HepG2 (cell line): ENCODE results near the gene NTN3. TPM values are rescaled to one million over a fixed set of nuclear protein-coding genes. Genes with fewer than 3 reads are reported as not detected.

ENCODE experiments used
- ATAC-seq: fragments of 200-7000 bp; cut with Tn5 transposase; 3 replicates; pipeline ENCODE4 v1.9.1; 2020; ENCODE audit warnings: mild to moderate bottlenecking, moderate library complexity
- BruUV-seq: library from RNA; stranded (reverse); fragments of 400-500 nt; replicated peaks from 2 replicates; lab custom pipeline; 2021; lab: Mats Ljungman, UMichigan
- CTCF ChIA-PET: fragments of 300-600 bp; formaldehyde crosslinking; extraction: SDS; loops from one replicate; lab custom pipeline; 2021; ENCODE audit warnings: low total read pairs, inconsistent platforms, low intra/inter-chr PET ratio; lab: Yijun Ruan, JAX
- POLR2A ChIA-PET: fragments of 350-600 bp; sonication (Branson Sonifier 250); formaldehyde crosslinking; loops from one replicate; lab custom pipeline; 2020; ENCODE audit warnings: antibody characterized with exemption, inconsistent platforms; lab: Yijun Ruan, JAX
- DNase-seq: peaks from one replicate; pipeline ENCODE4 v3.0.0-alpha.2; 2015; ENCODE audit warnings: low spot score
- FAIRE-seq: peaks from 3 replicates; lab custom pipeline; 2011; peaks lifted over from hg19 to GRCh38; lab: Jason Lieb, UNC
- H2AFZ ChIP-seq: one replicate; pipeline ENCODE4 v1.6.1; 2011; ENCODE audit warnings: low read length, inconsistent platforms
- H3K27ac ChIP-seq: fragments of 300-600 bp; 3 replicates; pipeline ENCODE4 v1.8.0; 2011; ENCODE audit warnings: mixed run types, mild to moderate bottlenecking, mixed read lengths, low read length, inconsistent platforms; ENCODE audit not compliant: insufficient read depth; ENCODE audit errors: extremely low read length
- H3K27me3 ChIP-seq, 2 experiments: fragments of 200-600 bp in 1 of 2; 2 replicates in 1 of 2; 3 replicates in 1 of 2; pipeline versions ENCODE4 v1.6.0 to v1.8.0; 2011; ENCODE audit warnings: low read length in 2 of 2, mild to moderate bottlenecking in 2 of 2, moderate library complexity in 2 of 2, inconsistent platforms in 1 of 2; ENCODE audit not compliant: insufficient read depth in 2 of 2, control insufficient read depth in 1 of 2
- H3K36me3 ChIP-seq, 2 experiments: fragments of 200-600 bp in 1 of 2; replicated peaks in 1 of 2; 2 replicates in 1 of 2; 3 replicates in 1 of 2; pipeline versions ENCODE4 v1.5.1 to v1.8.0; 2011; ENCODE audit warnings: low read length in 2 of 2, inconsistent platforms in 1 of 2; ENCODE audit not compliant: insufficient read depth in 2 of 2, control insufficient read depth in 1 of 2
- H3K4me1 ChIP-seq: 2 replicates; pipeline ENCODE4 v1.5.1; 2012; ENCODE audit warnings: low read length, inconsistent platforms; ENCODE audit not compliant: insufficient read depth
- H3K4me2 ChIP-seq: 2 replicates; pipeline ENCODE4 v1.6.0; 2011; ENCODE audit warnings: low read depth, low read length, inconsistent platforms
- H3K4me3 ChIP-seq, 3 experiments: fragments of 200-600 bp in 1 of 3; sonication (generic), shearing (Covaris generic) in 1 of 3; replicated peaks in 1 of 3; 2 replicates each; pipeline ENCODE4 v1.5.1; 2011 to 2016; ENCODE audit warnings: low read length in 3 of 3, inconsistent platforms in 2 of 3, low read depth in 2 of 3, mild to moderate bottlenecking in 2 of 3, control low read depth in 1 of 3, mixed read lengths in 1 of 3; ENCODE audit not compliant: insufficient read depth in 1 of 3
- H3K79me2 ChIP-seq: one replicate; pipeline ENCODE4 v1.6.1; 2011; ENCODE audit warnings: low read length, inconsistent platforms; ENCODE audit not compliant: insufficient read depth
- H3K9ac ChIP-seq: 2 replicates; pipeline ENCODE4 v1.6.0; 2011; ENCODE audit warnings: mild to moderate bottlenecking, low read depth, low read length, inconsistent platforms; ENCODE audit not compliant: insufficient read depth
- H3K9me3 ChIP-seq: 2 replicates; pipeline ENCODE4 v1.5.1; 2012; ENCODE audit warnings: mild to moderate bottlenecking, low read length
- H4K20me1 ChIP-seq: 2 replicates; pipeline ENCODE4 v1.6.0; 2011; ENCODE audit warnings: inconsistent platforms, mild to moderate bottlenecking, low read length, moderate library complexity; ENCODE audit not compliant: insufficient read depth
- ADNP ChIP-seq: sonication (generic); formaldehyde crosslinking; IDR thresholded peaks from 2 replicates; pipeline ENCODE4 v1.4.0; 2020; ENCODE audit warnings: missing genetic modification reagents
- HNF4G ChIP-seq, 2 experiments: sonication (generic) in 1 of 2; formaldehyde crosslinking in 1 of 2; IDR thresholded peaks; 2 replicates each; pipeline versions ENCODE4 v1.4.0 to v1.6.1; 2011 to 2020; ENCODE audit warnings: borderline replicate concordance in 2 of 2, low read depth in 2 of 2, mild to moderate bottlenecking in 2 of 2, low read length in 1 of 2, missing genetic modification reagents in 1 of 2, moderate library complexity in 1 of 2
- KDM5B ChIP-seq: sonication (generic); formaldehyde crosslinking; IDR thresholded peaks from 2 replicates; pipeline ENCODE4 v1.4.0; 2020; ENCODE audit warnings: missing genetic modification reagents, mild to moderate bottlenecking, borderline replicate concordance
- KLF6 ChIP-seq: IDR thresholded peaks from 2 replicates; pipeline ENCODE4 v1.8.0; 2016; ENCODE audit warnings: missing biosample characterization, missing genetic modification reagents
- MED8 ChIP-seq: sonication (generic); formaldehyde crosslinking; IDR thresholded peaks from 2 replicates; pipeline ENCODE4 v1.8.1; 2023; ENCODE audit warnings: mild to moderate bottlenecking, missing genetic modification reagents; ENCODE audit not compliant: insufficient replicate concordance
- NR2F1 ChIP-seq, 2 experiments: fragments of 450-650 bp in 1 of 2; formaldehyde crosslinking in 1 of 2; IDR thresholded peaks; 2 replicates each; pipeline versions ENCODE4 v1.5.0 to v1.6.1; 2016 to 2020; ENCODE audit warnings: mild to moderate bottlenecking in 1 of 2, missing compliant biosample characterization in 1 of 2, missing genetic modification reagents in 1 of 2, moderate library complexity in 1 of 2
- NR2F2 ChIP-seq: IDR thresholded peaks from 2 replicates; pipeline ENCODE4 v1.6.1; 2012; ENCODE audit warnings: low read depth, inconsistent platforms, borderline replicate concordance
- ZBTB38 ChIP-seq: sonication (generic); formaldehyde crosslinking; IDR thresholded peaks from 2 replicates; pipeline ENCODE4 v1.5.1; 2020; ENCODE audit warnings: mild to moderate bottlenecking, missing genetic modification reagents
- ZNF180 ChIP-seq: sonication (generic); formaldehyde crosslinking; IDR thresholded peaks from 2 replicates; pipeline ENCODE4 v1.4.0; 2020; ENCODE audit warnings: low read depth, missing genetic modification reagents, borderline replicate concordance
- WGBS: methylation state at CpG from one replicate; pipeline ENCODE4 v1.1.6; 2017; ENCODE audit warnings: low lambda C conversion rate; 5-methylcytosine and 5-hydroxymethylcytosine counted together
- in situ Hi-C: cut with HindIII; loops from 2 replicates; pipeline ENCODE4 v1.10.0; 2017; ENCODE audit warnings: low pct_unique_long_range_greater_than_20kb; ENCODE audit not compliant: extremely low pct_ligation_motif_present
- intact Hi-C: fragments of 100-400 bp; cut with micrococcal nuclease; formaldehyde crosslinking; loops from one replicate; pipeline ENCODE4 v1.10.0; 2022; ENCODE audit not compliant: unreplicated experiment
- polyA plus RNA-seq, 8 experiments: library from polyadenylated mRNA; depleted of rRNA in 3 of 8; stranded (reverse) in 7 of 8; unstranded in 1 of 8; fragments of >200 nt; fragmentation: Illumina TruSeq in 4 of 8; extraction: Trizol in 4 of 8; gene quantifications; 2 replicates each; pipeline versions ENCODE4 v1.2.1 to v1.2.3, GENCODE V29; 2011 to 2016; ENCODE audit warnings: low read depth in 4 of 8, missing spikeins in 1 of 8, mixed read lengths in 1 of 8; ENCODE audit not compliant: insufficient read depth in 1 of 8
- total RNA-seq, 5 experiments: library from RNA; depleted of rRNA; stranded (reverse); fragments of >200 nt; fragmentation: Illumina TruSeq; extraction: Trizol; gene quantifications; 2 replicates each; pipeline ENCODE4 v1.2.3, GENCODE V29; 2016; ENCODE audit warnings: low read depth in 1 of 5
- TF ChIP-seq, protein P1 (sequence below): sonication (generic); formaldehyde crosslinking; IDR thresholded peaks from 2 replicates; pipeline ENCODE4 v1.5.0; 2020; ENCODE audit warnings: mild to moderate bottlenecking, missing genetic modification reagents
- TF ChIP-seq, protein P2 (sequence below): sonication (generic); formaldehyde crosslinking; IDR thresholded peaks from 2 replicates; pipeline ENCODE4 v1.8.1; 2023; ENCODE audit warnings: missing genetic modification reagents, mild to moderate bottlenecking, borderline replicate concordance
- TF ChIP-seq, protein P3 (sequence below): sonication (generic); formaldehyde crosslinking; IDR thresholded peaks from 2 replicates; pipeline ENCODE4 v1.8.0; 2022; ENCODE audit warnings: low read depth, missing genetic modification reagents

Gene NTN3
- total and polyA plus RNA-seq, 2 of the 13 experiments (the other 11 are each of a cell fraction or from before 2014, with no cell fraction given), result 0.09 to 0.20 TPM

DNA sequence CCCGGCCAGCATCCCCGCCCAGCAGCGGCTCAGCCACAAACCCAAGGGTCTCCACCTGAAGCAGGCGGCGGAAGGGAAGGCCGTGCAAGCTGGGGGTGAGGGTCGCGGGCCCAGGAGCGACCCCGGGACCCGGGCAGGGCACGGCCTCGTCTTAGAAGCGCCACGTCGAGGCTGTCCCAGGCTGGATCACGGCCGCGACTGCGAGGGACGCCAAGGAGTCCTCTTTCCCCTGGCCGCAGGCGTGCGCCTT is 42.4 kb upstream of the NTN3 start (continued):
- TF ChIP-seq KDM5B (CRISPR knock-in tag), result peak; percentile 23; the same call in 1 of the 2 replicates
- TF ChIP-seq, protein P1, sequence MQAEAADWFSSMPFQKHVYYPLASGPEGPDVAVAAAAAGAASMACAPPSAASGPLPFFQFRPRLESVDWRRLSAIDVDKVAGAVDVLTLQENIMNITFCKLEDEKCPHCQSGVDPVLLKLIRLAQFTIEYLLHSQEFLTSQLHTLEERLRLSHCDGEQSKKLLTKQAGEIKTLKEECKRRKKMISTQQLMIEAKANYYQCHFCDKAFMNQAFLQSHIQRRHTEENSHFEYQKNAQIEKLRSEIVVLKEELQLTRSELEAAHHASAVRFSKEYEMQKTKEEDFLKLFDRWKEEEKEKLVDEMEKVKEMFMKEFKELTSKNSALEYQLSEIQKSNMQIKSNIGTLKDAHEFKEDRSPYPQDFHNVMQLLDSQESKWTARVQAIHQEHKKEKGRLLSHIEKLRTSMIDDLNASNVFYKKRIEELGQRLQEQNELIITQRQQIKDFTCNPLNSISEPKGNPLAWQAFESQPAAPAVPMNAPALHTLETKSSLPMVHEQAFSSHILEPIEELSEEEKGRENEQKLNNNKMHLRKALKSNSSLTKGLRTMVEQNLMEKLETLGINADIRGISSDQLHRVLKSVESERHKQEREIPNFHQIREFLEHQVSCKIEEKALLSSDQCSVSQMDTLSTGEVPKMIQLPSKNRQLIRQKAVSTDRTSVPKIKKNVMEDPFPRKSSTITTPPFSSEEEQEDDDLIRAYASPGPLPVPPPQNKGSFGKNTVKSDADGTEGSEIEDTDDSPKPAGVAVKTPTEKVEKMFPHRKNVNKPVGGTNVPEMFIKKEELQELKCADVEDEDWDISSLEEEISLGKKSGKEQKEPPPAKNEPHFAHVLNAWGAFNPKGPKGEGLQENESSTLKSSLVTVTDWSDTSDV, result peak; percentile 75; the same call in 1 of the 2 replicates

DNA sequence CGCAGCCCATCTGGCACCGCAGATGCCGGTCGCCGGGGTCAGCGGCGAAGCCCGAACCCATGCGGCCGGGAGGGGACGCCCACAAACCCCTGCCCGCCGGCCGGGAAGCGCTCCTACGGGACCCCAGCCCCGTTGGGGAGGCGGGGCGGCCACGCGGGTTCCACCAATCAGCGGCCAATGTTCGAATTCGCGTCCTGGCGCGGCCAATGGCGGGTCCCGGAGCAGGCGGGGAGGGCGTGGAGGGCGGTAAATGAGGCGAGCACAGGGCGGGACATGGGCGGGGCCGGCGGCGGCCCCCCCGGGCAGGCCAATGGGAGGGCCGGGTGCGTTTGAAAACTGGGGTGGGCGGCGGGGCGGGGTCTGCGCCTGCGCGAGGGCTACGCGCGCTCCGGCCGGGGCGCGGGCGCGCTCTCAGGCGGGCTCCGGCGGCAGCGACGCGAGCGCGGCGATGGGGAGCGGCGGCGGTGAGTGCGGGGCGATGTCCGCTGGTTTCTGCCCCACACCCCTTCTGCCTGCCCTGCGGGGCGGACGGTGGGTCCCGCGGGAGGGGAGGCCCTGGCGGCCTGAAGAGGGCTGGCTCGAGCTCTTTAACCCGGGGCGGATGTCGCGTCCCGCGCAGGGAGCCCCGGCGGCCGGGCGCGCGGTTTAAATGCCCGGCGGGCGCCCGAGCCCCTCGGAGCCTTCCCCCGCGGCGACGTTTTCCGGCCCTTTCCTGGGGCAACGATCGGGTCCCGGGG is 41.9 kb upstream of the NTN3 start, which contains the start of gene CCNF:
CCNF (plus strand) TSS at position 414 of the 737 bp plus-strand sequence; CDS start at position 449, 35 bp downstream.
- CTCF ChIA-PET, result interaction anchor here (1.9 to 3.1 kb wide), 2 partner anchors 72 to 88 kb away, joined by 9 to 11 read pairs; partner anchors contain the start of gene ABCA3
- TF ChIP-seq KLF6 (CRISPR knock-in tag) (no peak), NR2F1 (CRISPR knock-in tag; IDR thresholded peaks at IDR 0.05) (no peak), MED8 (peak; percentile 16), ADNP (CRISPR knock-in tag) (no peak), HNF4G (IDR thresholded peaks at IDR 0.05; ENCODE audit: borderline replicate concordance, low read depth, low read length) (no peak), HNF4G (CRISPR knock-in tag; IDR thresholded peaks at IDR 0.05; ENCODE audit: borderline replicate concordance, low read depth) (no peak), NR2F2 (no peak), ZNF180 (CRISPR knock-in tag) (no peak), ZBTB38 (no peak)
- TF ChIP-seq, protein P2, sequence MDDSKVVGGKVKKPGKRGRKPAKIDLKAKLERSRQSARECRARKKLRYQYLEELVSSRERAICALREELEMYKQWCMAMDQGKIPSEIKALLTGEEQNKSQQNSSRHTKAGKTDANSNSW, result no peak
- TF ChIP-seq, protein P3, sequence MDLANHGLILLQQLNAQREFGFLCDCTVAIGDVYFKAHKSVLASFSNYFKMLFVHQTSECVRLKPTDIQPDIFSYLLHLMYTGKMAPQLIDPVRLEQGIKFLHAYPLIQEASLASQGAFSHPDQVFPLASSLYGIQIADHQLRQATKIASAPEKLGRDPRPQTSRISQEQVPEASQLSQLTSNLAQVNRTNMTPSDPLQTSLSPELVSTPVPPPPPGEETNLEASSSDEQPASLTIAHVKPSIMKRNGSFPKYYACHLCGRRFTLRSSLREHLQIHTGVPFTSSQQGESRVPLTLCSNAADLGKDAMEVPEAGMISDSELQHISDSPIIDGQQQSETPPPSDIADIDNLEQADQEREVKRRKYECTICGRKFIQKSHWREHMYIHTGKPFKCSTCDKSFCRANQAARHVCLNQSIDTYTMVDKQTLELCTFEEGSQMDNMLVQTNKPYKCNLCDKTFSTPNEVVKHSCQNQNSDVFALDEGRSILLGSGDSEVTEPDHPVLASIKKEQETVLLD (CRISPR knock-in tag), result no peak; the same call in 1 of the 2 replicates

More for the DNA sequence above, 41.9 kb upstream of the NTN3 start, which contains the start of gene CCNF:
- H2AFZ ChIP-seq, result no peak within 1 kb of the TSS
- H3K4me1 ChIP-seq, result peaks cover 28% of the 10 kb centered on the region
- intact Hi-C loops, result loop anchor here (5.0 kb wide), 1 partner anchor 87 kb away; the partner anchor contains the start of gene ABCA3
- peak; percentile 85 for DNase-seq
- BruUV-seq, result no TSS peak
- WGBS, result 0% methylated on average over 3 of the region's 103 CpGs
- peak; percentile 88 for ATAC-seq
- H3K4me2 ChIP-seq, result peak within 1 kb of the TSS; percentile 97
- FAIRE-seq, result peak; percentile 67
- peaks cover 15% of the 10 kb centered on the region for H3K79me2 ChIP-seq
- H4K20me1 ChIP-seq, result no peaks in the 10 kb centered on the region
- peak within 1 kb of the TSS; percentile 36 for H3K27ac ChIP-seq
- in situ Hi-C loops, result loop anchor here (5.0 kb wide), 1 partner anchor 73 kb away; no protein-coding TSS in a partner anchor
- peak within 1 kb of the TSS; percentile 84 for H3K9ac ChIP-seq
- no peaks in the 10 kb centered on the region for H3K9me3 ChIP-seq
- peaks cover 9 to 21% of the 10 kb centered on the region in 2 experiments for H3K36me3 ChIP-seq
- H3K27me3 ChIP-seq, result peaks cover 10 to 28% of the 10 kb centered on the region in 2 experiments
- POLR2A ChIA-PET, result no interaction called here
- peak within 1 kb of the TSS; percentile 82 to 87 (median 87) for H3K4me3 ChIP-seq
